Left lobe of liver (tissue), 2 donors: Measurements from ENCODE around the gene IGFBP6. TPM values are rescaled to one million over a fixed set of nuclear protein-coding genes. Genes with fewer than 3 reads are reported as not detected.

Source experiments
- ATAC-seq: fragments of 200-7000 bp; cut with Tn5 transposase; one replicate; pipeline ENCODE4 v1.9.1; 2020; ENCODE audit warnings: mild to moderate bottlenecking, moderate library complexity
- DNase-seq: peaks from one replicate; pipeline ENCODE4 v3.0.0-alpha.2; 2020; ENCODE audit warnings: low spot score
- total RNA-seq: library from RNA; stranded (reverse); gene quantifications from one replicate; pipeline ENCODE4 v1.2.1, GENCODE V29; 2021
- donor health status: DM: no; HTN: no; CAD: no; lungs with moderate emphysema.
- donor health status: DM: no; HTN: yes; CAD: no.

The IGFBP6 gene
- total RNA-seq, 1 donor from 2014 or later, result 5.2 TPM

DNA sequence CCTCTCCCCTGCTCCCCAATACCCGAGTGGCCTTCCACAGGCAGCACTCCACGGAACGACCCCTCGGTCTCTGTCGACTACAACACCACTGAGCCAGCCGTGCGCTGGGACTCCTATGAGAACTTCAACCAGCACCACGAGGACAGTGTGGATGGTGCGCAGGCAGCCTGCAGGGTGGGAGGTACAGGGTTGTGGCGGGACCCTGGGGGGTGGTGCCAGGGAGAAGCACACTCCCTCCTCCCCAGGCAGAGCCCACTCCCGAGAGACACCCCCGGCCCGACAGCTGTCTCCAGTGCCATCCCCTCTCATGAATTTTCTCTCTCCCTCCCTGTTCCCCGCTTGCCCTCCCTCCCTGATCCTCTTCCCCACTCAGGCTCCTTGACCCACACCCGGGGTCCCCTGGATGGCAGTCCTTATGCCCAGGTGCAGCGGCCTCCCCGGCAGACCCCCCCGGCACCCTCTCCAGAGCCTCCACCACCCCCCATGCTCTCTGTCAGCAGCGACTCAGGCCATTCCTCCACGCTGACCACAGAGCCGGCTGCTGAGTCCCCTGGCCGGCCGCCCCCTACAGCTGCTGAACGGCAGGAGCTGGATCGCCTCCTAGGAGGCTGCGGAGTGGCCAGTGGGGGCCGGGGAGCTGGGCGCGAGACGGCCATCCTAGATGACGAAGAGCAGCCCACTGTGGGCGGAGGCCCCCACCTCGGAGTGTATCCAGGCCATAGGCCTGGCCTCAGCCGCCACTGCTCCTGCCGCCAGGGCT, 38.6 kb upstream of the IGFBP6 start:
- DNase-seq, result no peak
- ATAC-seq, result no peak

GRCh38 chr12:53059434-53060063, 37.9 kb upstream of the IGFBP6 start:
- DNase-seq, result no peak
- ATAC-seq, result peak; percentile 0

GRCh38 chr12:53060064-53060720, 37.3 kb upstream of the IGFBP6 start:
- DNase-seq (no peak), ATAC-seq (peak; percentile 1)

- ATAC-seq, result peak; percentile 14
Observed at GRCh38 chr12:53060721-53061276, 36.7 kb upstream of the IGFBP6 start.

DNA sequence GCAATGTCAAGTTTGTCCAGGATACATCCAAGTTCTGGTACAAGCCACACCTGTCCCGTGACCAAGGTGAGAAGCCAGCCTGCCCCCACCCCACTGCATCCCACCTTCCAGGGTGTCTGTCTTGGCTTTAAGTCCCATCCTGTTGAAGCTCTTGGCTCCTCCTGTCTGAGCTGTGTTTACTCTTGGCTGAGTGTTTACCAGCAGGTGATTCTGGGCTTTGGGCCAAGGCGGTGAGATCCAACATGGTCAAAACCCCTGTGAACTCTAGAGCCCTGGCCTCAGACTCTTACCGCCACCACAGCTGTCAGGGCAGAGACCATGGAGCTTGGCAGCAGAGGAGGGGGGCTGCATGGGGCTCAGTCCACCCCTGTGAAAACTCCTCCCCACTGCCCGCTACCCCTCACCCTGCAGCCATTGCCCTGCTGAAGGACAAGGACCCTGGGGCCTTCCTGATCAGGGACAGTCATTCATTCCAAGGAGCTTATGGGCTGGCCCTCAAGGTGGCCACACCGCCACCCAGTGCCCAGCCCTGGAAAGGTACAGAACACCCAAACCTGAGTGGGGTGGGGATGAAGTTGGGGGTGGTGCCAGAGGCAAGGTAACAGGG, 36.0 kb upstream of the IGFBP6 start:
- ATAC-seq, result peak; percentile 67
- DNase-seq, result peak; percentile 93

More at GRCh38 chr12:53060721-53061276, 36.7 kb upstream of the IGFBP6 start:
- DNase-seq, result peak; percentile 74

DNA sequence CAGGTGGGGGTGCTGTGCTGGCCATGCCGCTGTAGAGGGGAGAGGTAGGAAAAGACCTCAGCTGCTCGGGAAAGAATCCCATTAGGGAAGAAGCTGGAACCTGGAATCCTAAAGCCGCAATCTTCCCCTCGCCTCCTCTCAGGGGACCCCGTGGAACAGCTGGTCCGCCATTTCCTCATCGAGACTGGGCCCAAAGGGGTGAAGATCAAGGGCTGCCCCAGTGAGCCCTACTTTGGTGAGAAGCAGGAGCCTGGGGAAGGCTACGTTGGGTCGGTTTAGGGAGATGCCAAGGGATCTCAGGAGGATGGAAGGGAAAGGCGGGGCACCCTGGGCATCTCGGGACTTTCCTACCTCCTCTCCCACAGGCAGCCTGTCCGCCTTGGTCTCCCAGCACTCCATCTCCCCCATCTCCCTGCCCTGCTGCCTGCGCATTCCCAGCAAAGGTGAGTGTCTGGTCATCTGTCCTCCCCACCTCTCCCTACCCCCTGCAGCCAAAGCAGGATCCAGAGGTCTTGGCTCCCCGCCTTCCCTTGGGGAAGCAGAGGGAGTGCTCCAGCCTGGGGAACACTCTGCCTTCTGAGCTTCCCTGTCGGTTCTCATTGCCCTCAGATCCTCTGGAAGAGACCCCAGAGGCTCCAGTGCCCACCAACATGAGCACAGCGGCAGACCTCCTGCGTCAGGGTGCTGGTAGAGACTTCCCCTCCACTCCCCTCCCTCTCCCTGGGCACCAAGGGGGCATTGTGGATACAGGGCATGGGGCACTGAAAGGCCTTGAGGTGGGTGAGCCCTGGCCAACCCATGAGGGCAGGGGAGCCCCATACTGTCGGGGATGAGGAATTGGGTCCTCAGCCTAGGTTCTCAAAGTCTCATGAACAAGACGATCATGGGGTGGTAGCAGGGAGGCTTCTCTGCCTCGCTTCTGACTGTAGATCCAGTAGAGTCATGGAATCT, 35.2 kb upstream of the IGFBP6 start:
- ATAC-seq, result no peak
- DNase-seq, result peak; percentile 45

GRCh38 chr12:53062977-53063707, 34.3 kb upstream of the IGFBP6 start:
- ATAC-seq (no peak), DNase-seq (peak; percentile 44)

GRCh38 chr12:53063708-53064612, 33.5 kb upstream of the IGFBP6 start:
- ATAC-seq (no peak), DNase-seq (peak; percentile 46)

DNA sequence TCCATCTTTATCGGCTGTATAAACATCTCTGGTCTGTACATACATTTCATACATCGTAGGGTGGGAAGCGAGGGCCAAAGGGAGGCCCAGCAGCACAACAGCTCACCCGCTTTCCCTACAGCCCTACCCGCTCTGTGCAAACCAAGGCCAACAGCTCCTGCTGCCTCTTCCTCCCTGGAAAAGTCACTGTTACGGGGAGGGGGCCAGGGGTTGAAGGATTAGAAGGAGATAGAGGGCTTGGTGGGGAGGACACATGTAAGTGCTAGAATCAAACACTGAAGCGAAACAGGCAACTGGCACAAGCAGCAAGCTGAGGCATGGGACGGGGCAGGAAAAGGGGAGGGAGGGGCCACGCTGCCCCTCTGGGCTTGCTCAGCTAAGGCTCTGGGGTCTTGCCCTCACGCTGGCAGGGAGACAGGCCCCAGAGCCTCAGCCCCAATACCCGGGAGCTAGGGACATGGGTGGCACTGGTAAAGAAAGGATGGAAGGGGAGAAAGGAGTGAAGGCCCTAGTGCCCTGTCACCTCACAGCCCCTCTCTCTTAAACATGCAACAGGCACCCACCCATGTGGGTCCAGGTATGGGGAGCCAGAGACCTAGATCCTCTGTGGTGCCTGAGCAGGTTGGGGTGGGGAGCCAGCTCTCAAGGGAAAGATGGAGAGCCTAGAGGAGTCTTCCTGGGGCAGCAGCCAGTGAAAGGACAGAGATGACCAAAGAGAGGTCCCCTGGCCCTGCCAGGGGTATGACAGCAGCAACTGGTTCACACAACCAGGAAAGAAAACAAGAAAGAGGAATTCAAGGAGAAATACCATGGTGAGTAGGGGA, 32.6 kb upstream of the IGFBP6 start:
- DNase-seq (peak; percentile 46), ATAC-seq (no peak)

- ATAC-seq, result peak; percentile 1
- DNase-seq, result peak; percentile 51
Observed at GRCh38 chr12:53065470-53065869, 32.0 kb upstream of the IGFBP6 start.

DNA sequence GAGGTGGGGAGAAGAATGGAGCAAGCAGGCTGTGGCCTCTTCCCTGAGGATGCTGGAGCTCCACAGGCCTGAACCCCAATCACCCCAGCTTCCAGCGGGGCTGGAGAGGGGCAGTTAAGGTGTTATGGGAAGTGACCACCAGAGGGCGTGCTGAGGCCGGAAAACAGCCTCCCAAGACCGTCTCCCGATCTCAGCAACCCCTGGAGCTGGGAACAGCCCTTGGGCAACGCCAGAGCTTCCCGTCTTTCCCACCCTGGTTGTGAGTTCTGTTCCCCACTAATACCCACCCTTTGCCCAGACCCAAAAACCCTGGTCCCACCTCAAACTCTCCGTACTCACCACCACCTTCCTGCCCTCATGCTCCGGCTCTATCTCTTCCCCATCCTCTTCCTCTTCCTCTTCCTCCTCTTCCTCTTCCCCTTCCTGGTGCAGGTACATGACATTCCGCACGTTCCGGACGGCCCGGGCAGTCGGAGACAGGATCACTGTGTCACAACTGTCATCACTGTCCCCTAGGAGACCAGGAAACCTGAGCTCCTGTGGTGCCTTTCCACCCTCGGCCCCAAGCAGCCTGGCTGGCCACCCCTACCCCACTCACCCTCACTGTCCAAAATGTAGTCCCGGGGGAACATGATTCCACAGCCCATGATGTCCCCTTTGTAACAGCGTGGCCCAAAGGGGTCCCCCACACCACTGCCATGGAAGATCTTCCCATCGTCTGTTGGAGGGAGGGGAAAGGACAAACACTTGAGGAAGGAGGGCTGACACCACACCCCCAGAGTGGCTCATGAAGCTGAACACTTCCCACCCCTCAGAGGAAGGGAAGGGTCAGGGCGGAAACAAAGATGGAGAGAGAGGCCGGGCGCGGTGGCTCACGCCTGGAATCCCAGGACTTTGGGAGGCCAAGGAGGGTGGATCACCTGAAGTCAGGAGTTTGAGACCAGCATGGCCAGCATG, 31.2 kb upstream of the IGFBP6 start:
- peak; percentile 78 for DNase-seq
- ATAC-seq, result peak; percentile 66

- DNase-seq, result no peak
- ATAC-seq, result peak; percentile 1
Observed at GRCh38 chr12:53067074-53067992, 30.1 kb upstream of the IGFBP6 start.

DNA sequence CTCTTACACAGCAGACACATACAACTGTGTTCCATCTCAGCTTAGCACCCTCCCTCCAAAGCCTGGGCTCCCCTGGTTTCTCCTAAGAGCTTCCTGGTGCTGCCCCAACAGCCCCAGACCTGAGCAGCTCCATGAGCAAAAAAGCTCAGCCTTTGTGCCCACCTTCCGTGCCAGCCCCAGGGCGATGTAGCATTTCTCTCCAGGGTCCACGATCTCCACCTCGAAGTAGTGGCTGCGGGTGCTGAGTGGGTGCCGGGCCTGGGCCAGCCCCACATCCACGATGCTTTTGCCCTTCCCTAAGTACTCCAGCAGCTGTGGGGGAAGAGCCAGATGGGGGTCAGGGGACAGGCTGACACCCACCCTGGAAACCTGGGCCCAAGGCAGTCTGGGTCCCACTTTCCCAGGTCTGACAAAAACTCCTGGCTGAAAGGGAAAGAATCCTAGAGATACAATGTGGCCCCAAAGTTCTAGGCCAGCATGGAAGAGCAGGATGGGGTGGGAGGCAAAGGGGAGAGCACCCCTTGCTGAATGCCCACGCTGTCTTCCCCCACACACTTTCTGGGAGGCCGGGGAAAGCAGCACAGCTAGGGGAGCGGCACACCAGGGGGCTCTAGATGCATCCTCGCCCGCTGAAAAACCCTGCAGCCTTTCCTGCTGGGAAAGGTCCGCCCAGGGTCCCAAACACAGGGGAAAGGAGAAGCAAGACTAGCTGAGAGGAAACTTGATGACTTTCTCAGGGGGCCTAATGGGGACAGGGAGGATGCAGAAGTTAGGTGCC, 29.3 kb upstream of the IGFBP6 start:
- ATAC-seq (no peak), DNase-seq (peak; percentile 44)

DNA sequence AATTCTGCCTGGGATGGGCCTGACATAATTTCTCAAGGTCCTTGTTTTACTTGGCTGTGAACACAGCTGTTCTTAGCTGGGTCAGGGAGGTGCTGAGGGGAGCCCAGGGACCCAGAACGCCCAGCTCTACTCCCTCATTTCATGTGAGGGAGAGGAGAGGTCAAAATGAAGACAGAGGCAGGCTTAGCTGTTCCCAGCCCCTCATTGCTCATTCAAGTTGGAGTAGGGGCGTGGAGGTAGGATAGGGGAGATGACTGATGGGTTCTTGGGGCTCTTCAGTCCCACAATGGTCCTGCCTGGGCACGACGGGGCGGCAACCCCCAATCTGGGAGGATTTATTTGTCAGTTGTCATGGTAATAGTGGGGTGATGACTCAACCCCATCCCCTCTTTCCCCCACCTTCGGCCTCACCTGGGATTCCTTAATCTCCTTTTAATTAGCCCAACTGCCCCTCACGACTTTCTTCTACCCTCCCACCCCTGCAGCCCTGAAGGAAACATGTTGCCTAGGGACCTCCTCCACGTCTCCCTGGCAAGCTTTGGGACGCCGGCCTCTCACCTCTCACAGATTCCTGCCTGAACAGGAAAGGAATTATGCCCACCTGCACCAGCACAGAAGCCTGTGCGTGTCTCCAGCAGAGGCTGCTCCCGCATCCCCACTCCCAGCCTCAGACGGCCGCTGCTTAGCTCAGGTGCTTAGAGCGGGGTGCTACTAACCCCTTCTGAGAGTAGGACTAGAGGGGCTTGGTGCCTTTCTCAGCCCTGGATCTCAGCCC, 28.5 kb upstream of the IGFBP6 start:
- ATAC-seq, result no peak
- no peak for DNase-seq
